Measurements from ENCODE around the gene BDH1. TPM values are rescaled to one million over a fixed set of nuclear protein-coding genes. Genes with fewer than 3 reads are reported as not detected.

BDH1 gene
- polyA plus RNA-seq, 1 experiment = 6.5 TPM

DNA sequence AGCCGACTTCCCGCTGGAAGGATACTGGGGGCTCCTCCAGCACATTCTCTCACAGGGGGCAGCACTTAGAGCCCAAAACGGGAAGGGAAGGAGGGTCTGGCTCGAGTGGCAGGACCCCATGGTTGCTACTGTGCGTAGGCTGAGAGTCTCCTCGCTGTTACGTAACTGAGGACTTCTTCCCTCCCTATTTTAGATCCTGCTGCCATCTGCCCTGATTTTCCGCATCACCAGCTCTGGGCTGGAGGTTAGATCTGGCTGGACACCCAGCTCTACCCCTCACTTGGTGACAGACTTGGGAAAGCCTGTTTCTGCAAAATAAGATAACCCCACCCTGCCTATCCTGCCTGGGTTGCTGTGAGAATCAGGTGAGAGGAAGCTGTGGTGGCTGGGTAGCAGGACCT, 47.7 kb downstream of the BDH1 start:
- ChIA-PET CTCF (interaction anchor here (1.3 kb wide), 1 partner anchor 13 kb away, joined by 4 read pairs; no protein-coding TSS in a partner anchor), POLR2A (no interaction called here)
- DNase-seq (ENCODE audit: low read depth) = no peak
- Histone ChIP-seq H3K27me3 (ENCODE audit: control insufficient read depth, insufficient read depth, low read length) (no peaks in the 10 kb centered on the region; the same call in 1 of the 2 replicates), H3K4me3 (ENCODE audit: low read depth, low read length) (no peak overlapping the region), H3K36me3 (ENCODE audit: control insufficient read depth, insufficient read depth, low read length) (no peaks in the 10 kb centered on the region)
- TF ChIP-seq, protein P1, sequence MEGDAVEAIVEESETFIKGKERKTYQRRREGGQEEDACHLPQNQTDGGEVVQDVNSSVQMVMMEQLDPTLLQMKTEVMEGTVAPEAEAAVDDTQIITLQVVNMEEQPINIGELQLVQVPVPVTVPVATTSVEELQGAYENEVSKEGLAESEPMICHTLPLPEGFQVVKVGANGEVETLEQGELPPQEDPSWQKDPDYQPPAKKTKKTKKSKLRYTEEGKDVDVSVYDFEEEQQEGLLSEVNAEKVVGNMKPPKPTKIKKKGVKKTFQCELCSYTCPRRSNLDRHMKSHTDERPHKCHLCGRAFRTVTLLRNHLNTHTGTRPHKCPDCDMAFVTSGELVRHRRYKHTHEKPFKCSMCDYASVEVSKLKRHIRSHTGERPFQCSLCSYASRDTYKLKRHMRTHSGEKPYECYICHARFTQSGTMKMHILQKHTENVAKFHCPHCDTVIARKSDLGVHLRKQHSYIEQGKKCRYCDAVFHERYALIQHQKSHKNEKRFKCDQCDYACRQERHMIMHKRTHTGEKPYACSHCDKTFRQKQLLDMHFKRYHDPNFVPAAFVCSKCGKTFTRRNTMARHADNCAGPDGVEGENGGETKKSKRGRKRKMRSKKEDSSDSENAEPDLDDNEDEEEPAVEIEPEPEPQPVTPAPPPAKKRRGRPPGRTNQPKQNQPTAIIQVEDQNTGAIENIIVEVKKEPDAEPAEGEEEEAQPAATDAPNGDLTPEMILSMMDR (IDR thresholded peaks at IDR 0.05; ENCODE audit: insufficient read depth, low read depth, low read length) = no peak

DNA sequence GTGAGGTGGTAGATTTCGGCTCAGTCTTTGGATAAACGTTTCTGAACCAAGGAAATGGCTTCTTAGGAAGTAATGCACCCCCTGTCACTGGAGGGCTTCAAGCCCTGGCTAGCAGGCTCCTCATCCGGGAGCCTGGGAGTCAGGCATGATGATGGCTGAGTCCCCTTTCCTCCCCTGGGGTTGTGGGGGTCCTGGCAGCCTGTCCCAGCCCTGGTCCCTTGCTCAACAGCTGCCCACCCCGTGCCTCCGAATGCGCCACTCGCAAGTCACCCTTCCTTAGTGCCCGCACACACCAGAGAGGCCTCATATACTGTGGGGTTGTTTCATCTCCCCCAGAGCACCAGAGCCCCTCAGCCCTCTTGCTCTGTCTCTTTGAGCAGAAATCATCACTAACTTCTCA, 48.2 kb downstream of the BDH1 start:
- POLR2A ChIA-PET = interaction anchor here (0.6 kb wide), 1 partner anchor 9 kb away, joined by 3 read pairs; no protein-coding TSS in a partner anchor
- no peak for DNase-seq (ENCODE audit: low read depth)
- TF ChIP-seq, protein P1 (IDR thresholded peaks at IDR 0.05; ENCODE audit: insufficient read depth, low read depth, low read length) = no peak
- Histone ChIP-seq H3K27me3 (ENCODE audit: control insufficient read depth, insufficient read depth, low read length) (no peaks in the 10 kb centered on the region; the same call in 1 of the 2 replicates), H3K36me3 (ENCODE audit: control insufficient read depth, insufficient read depth, low read length) (no peaks in the 10 kb centered on the region), H3K4me3 (ENCODE audit: low read depth, low read length) (no peak overlapping the region)
- CTCF ChIA-PET = interaction anchor here (1.3 kb wide), 2 partner anchors 12 to 250 kb away, joined by 4 to 10 read pairs; no protein-coding TSS in a partner anchor

DNA sequence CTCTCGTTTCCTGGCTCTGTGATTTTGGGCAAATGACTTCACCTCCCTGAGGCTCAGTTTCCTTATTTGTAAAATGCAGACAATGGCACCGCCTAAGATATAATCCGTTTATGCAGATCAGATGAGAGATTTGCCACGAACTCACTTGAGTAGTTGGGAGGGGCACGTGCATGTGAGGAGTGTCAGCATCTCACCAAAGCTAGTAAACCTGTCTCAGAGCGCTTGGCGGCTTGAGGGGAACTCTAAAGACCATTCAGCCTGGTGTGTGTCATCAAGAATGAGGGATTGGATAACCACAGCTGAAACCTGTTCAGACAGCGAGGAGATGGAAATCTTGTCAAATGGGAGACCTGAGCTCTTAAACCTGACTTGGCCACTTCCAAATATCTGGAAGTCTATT, 48.7 kb downstream of the BDH1 start:
- no peaks in the 10 kb centered on the region; the same call in 1 of the 2 replicates for H3K27me3 ChIP-seq (ENCODE audit: control insufficient read depth, insufficient read depth, low read length)
- ChIA-PET CTCF (interaction anchor here (0.6 to 1.3 kb wide), 3 partner anchors 53 to 250 kb away, joined by 3 to 10 read pairs (median 4); no protein-coding TSS in a partner anchor), POLR2A (interaction anchor here (0.6 kb wide), 2 partner anchors 9 to 213 kb away, joined by 3 to 6 read pairs; no protein-coding TSS in a partner anchor)
- TF ChIP-seq, protein P1 (IDR thresholded peaks at IDR 0.05; ENCODE audit: insufficient read depth, low read depth, low read length) = no peak
- no peak overlapping the region for H3K4me3 ChIP-seq (ENCODE audit: low read depth, low read length)
- no peaks in the 10 kb centered on the region for H3K36me3 ChIP-seq (ENCODE audit: control insufficient read depth, insufficient read depth, low read length)
- no peak for DNase-seq (ENCODE audit: low read depth)

DNA sequence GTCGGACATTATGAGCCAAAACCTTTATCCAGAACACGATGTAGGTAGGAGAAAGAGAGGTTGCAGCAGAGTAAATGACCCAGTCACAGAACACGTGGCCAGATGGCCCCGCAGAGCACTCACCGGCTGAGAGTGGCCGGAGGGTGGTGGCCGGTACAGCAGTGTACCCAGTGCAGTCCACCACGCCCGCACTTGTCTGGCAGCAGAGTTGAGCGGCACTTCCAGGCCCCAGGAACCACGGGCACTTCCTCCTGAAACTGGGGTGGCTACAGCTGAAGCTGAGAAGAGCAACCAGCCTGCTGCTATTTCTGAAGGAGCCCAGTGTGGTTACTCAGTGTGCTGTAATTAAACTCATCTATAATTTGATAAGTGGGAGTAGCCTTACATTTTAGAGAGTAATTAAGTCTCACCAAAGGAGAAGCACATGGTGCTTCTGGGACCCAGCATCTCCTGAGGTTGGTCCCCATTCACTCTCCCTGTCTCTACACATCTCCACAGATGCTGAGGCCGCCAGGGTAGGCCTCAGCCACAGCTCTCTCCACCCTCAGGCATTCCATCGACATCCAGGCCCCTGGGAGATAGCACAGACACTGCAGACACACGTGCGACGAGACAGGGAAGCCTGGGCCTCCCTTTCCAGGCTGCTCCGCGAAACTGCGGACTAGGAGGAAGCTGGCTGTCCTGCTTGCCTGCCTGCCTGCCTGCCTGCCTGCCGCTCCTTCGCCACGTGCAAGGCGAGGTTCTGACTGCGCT, 49.8 kb downstream of the BDH1 start:
- DNase-seq (ENCODE audit: low read depth) = no peak
- no peaks in the 10 kb centered on the region; the same call in 1 of the 2 replicates for H3K27me3 ChIP-seq (ENCODE audit: control insufficient read depth, insufficient read depth, low read length)
- POLR2A ChIA-PET = no interaction called here
- TF ChIP-seq, protein P1 (IDR thresholded peaks at IDR 0.05; ENCODE audit: insufficient read depth, low read depth, low read length) = no peak
- no peak overlapping the region for H3K4me3 ChIP-seq (ENCODE audit: low read depth, low read length)
- CTCF ChIA-PET = interaction anchor here (1.0 to 5.2 kb wide), 3 partner anchors 15 to 249 kb away, joined by 3 to 32 read pairs (median 4); no protein-coding TSS in a partner anchor
- H3K36me3 ChIP-seq (ENCODE audit: control insufficient read depth, insufficient read depth, low read length) = no peaks in the 10 kb centered on the region

DNA sequence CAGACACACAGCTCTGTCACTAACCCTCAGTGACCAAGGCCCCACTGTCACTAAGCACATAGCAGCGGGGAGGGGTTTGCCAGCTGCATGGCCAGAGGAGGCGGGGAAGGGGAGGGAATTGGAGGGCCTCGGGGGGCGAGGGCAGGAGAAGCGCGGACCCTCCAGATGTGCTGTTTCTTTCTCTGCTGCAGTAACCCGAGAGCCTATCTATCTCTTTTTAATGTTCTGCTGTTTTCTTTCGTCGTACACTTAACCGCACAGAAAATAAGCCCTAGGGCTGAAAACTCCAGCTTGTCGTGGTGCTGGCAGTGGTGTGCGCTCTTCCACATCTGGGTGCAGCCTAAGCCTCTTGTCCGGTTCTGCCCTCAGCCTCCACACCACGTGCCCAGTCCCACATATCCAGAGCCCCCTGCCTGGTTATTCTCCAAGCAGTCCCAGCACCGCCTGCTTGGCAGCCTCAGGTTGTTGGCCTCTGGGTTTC, 51.1 kb downstream of the BDH1 start:
- ChIA-PET CTCF (interaction anchor here (0.6 to 5.2 kb wide), 4 partner anchors 14 to 248 kb away, joined by 3 to 32 read pairs (median 4); no protein-coding TSS in a partner anchor), POLR2A (no interaction called here)
- DNase-seq (ENCODE audit: low read depth) = no peak
- Histone ChIP-seq H3K4me3 (ENCODE audit: low read depth, low read length) (no peak overlapping the region), H3K27me3 (ENCODE audit: control insufficient read depth, insufficient read depth, low read length) (no peaks in the 10 kb centered on the region; the same call in 1 of the 2 replicates), H3K36me3 (ENCODE audit: control insufficient read depth, insufficient read depth, low read length) (no peaks in the 10 kb centered on the region)
- TF ChIP-seq, protein P1 (IDR thresholded peaks at IDR 0.05; ENCODE audit: insufficient read depth, low read depth, low read length) = no peak
